GM23338 (cell line): Measurements from ENCODE around the gene LAPTM4A. TPM values are rescaled to one million over a fixed set of nuclear protein-coding genes. Genes with fewer than 3 reads are reported as not detected.

Source experiments
- ATAC-seq: fragments of 200-7000 bp; cut with Tn5 transposase; 3 replicates; pipeline ENCODE4 v1.9.1; 2020
- DNase-seq: peaks from one replicate; pipeline ENCODE4 v3.0.0-alpha.2; 2015; ENCODE audit warnings: low spot score
- H2AFZ ChIP-seq: fragments of 200-600 bp; sonication (generic); 2 replicates; pipeline ENCODE4 v1.8.0; 2016; ENCODE audit warnings: antibody characterized with exemption, mild to moderate bottlenecking, moderate library complexity
- H3F3A ChIP-seq: fragments of 200-600 bp; sonication (generic); replicated peaks from 2 replicates; pipeline ENCODE4 v1.8.0; 2017; ENCODE audit warnings: antibody characterized with exemption, mixed run types, low read depth
- H3K27ac ChIP-seq: fragments of 200-600 bp; sonication (generic); 2 replicates; pipeline ENCODE4 v1.6.1; 2016; ENCODE audit warnings: low read depth
- H3K27me3 ChIP-seq: fragments of 200-600 bp; sonication (generic); 2 replicates; pipeline ENCODE4 v1.8.0; 2016; ENCODE audit warnings: mild to moderate bottlenecking, mixed run types, moderate library complexity; ENCODE audit not compliant: insufficient read depth
- H3K36me3 ChIP-seq: fragments of 200-600 bp; sonication (generic); 2 replicates; pipeline ENCODE4 v1.8.0; 2016; ENCODE audit warnings: mild to moderate bottlenecking; ENCODE audit not compliant: insufficient read depth
- H3K4me1 ChIP-seq: fragments of 200-600 bp; sonication (generic); 2 replicates; pipeline ENCODE4 v1.8.0; 2016; ENCODE audit warnings: mild to moderate bottlenecking, moderate library complexity; ENCODE audit not compliant: insufficient read depth
- H3K4me2 ChIP-seq: fragments of 200-600 bp; sonication (generic); 2 replicates; pipeline ENCODE4 v1.7.1; 2017; ENCODE audit warnings: mixed run types
- H3K4me3 ChIP-seq: fragments of 200-600 bp; sonication (generic); 2 replicates; pipeline ENCODE4 v1.6.1; 2016; ENCODE audit warnings: mixed run types
- H3K79me2 ChIP-seq: fragments of 200-600 bp; sonication (generic); replicated peaks from 2 replicates; pipeline ENCODE4 v1.8.0; 2017; ENCODE audit warnings: mild to moderate bottlenecking; ENCODE audit not compliant: insufficient read depth
- H3K9me2 ChIP-seq: fragments of 200-600 bp; sonication (generic); 2 replicates; pipeline ENCODE4 v1.8.0; 2017; ENCODE audit not compliant: insufficient read depth
- H4K20me1 ChIP-seq: fragments of 200-600 bp; sonication (generic); replicated peaks from 2 replicates; pipeline ENCODE4 v1.8.0; 2017; ENCODE audit warnings: mild to moderate bottlenecking; ENCODE audit not compliant: insufficient read depth
- H3K27ac Mint-ChIP-seq: 2 replicates; pipeline ENCODE4 v1.8.0; 2020; ENCODE audit warnings: inconsistent platforms, mild to moderate bottlenecking, moderate library complexity, mixed read lengths
- H3K27me3 Mint-ChIP-seq: 3 replicates; pipeline ENCODE4 v1.8.0; 2022; ENCODE audit warnings: low read depth, mild to moderate bottlenecking, moderate library complexity, mixed read lengths, inconsistent platforms; ENCODE audit not compliant: insufficient read depth, poor library complexity
- H3K36me3 Mint-ChIP-seq: 3 replicates; pipeline ENCODE4 v1.8.0; 2021; ENCODE audit warnings: low read depth, mild to moderate bottlenecking, inconsistent platforms, moderate library complexity, mixed read lengths
- H3K4me1 Mint-ChIP-seq: 3 replicates; pipeline ENCODE4 v1.8.0; 2020; ENCODE audit warnings: mild to moderate bottlenecking, inconsistent platforms, mixed read lengths
- H3K4me3 Mint-ChIP-seq: 3 replicates; pipeline ENCODE4 v1.8.0; 2021; ENCODE audit warnings: moderate library complexity, mild to moderate bottlenecking, inconsistent platforms, mixed read lengths
- H3K9me3 Mint-ChIP-seq: 3 replicates; pipeline ENCODE4 v1.8.0; 2020; ENCODE audit warnings: moderate library complexity, mild to moderate bottlenecking, inconsistent platforms, mixed read lengths
- CREB1 ChIP-seq: fragments of 250-450 bp; sonication (Bioruptor Pico); IDR thresholded peaks from 2 replicates; pipeline ENCODE4 v1.5.0; 2020; ENCODE audit warnings: low read depth, mild to moderate bottlenecking, moderate library complexity
- EZH2phosphoT487 ChIP-seq: fragments of 200-600 bp; sonication (generic); IDR thresholded peaks from one replicate; pipeline ENCODE4 v1.8.1; 2018; ENCODE audit warnings: antibody characterized with exemption; ENCODE audit not compliant: unreplicated experiment
- NANOG ChIP-seq: IDR thresholded peaks from 2 replicates; pipeline ENCODE4 v1.6.1; 2016; ENCODE audit warnings: antibody characterized with exemption, borderline replicate concordance
- POLR2AphosphoS5 ChIP-seq: IDR thresholded peaks from 2 replicates; pipeline ENCODE4 v1.6.1; 2016; ENCODE audit warnings: antibody characterized with exemption, low read depth
- STAT1 ChIP-seq: IDR thresholded peaks from one replicate; pipeline ENCODE4 v1.6.1; 2016; ENCODE audit warnings: antibody characterized with exemption; ENCODE audit not compliant: unreplicated experiment
- ZNF114 ChIP-seq: fragments of 250-450 bp; sonication (Bioruptor Pico); IDR thresholded peaks from 2 replicates; pipeline ENCODE4 v1.5.0; 2020; ENCODE audit warnings: mild to moderate bottlenecking, moderate library complexity
- ZNF331 ChIP-seq: fragments of 250-450 bp; sonication (Bioruptor Pico); IDR thresholded peaks from 2 replicates; pipeline ENCODE4 v1.5.0; 2020; ENCODE audit warnings: low read depth, mild to moderate bottlenecking, moderate library complexity
- ZNF462 ChIP-seq: fragments of 250-450 bp; sonication (Bioruptor Pico); IDR thresholded peaks from 2 replicates; pipeline ENCODE4 v1.5.0; 2020; ENCODE audit warnings: mild to moderate bottlenecking, moderate library complexity
- polyA plus RNA-seq: library from polyadenylated mRNA; unstranded; fragments of >200 nt; fragmentation: Nextera tagmentation; extraction: Ambion mirVana; gene quantifications from 2 replicates; pipeline ENCODE4 v1.2.1, GENCODE V29; 2016
- total RNA-seq: library from RNA; depleted of rRNA; stranded (reverse); fragments of >200 nt; shearing (Covaris generic); gene quantifications from 2 replicates; pipeline ENCODE4 v1.2.3, GENCODE V29; 2014
- TF ChIP-seq, protein P1 (sequence below), 2 experiments: fragments of 200-600 bp in 1 of 2; sonication (generic) in 1 of 2; conservative IDR thresholded peaks; 2 replicates each; pipeline versions ENCODE4 v1.5.1 to v1.6.1; 2016 to 2017; ENCODE audit warnings: antibody characterized with exemption in 2 of 2, low read depth in 2 of 2, mild to moderate bottlenecking in 2 of 2, moderate library complexity in 1 of 2

LAPTM4A gene
- total and polyA plus RNA-seq, 2 experiments from 2014 or later, result 123 to 214 TPM

DNA sequence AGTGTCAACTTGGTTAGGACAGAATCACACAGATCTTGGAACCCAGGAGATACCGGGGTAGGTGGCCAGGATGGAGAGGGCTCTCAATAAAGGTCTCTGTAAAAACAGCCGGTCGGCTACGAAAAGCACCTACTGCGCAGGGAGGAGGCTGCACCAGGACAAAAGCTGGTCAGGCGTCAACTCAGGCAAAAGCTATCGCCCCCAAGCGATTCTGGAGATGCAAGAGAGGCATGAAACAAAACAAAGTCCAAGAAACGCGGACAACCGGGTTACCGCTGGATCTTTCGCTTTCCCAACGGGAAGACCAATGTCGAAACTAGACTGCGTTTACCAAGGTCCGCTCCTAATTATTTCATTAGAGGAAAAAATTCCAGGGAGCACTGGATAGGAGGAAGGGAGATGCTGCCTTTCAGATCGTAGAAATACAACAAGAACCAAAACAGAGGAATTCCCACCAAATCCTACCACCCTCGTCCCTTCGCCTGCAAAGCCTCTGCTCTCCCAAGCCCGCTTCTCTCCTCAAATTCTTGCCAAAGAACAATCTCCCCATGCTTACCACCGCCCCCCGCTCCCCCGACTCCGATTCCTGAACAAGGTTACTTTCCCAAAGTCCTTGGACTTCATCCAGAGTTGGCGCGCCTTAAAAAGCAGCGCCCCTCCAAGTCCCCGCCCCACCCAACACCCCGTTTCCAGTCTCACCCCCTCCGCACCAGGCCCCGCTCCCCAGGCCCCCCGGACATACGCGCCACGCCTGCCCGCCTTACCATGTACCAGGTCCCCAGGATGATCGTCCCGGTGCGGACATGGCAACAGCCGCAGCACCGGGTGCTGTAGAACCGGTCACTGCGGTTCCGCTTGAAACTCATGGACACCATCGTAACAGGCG is 539 bp downstream of the LAPTM4A start:
- H3K4me3 ChIP-seq, result peak overlapping the region; percentile 82
- peaks cover 14% of the 10 kb centered on the region for H3K4me1 ChIP-seq
- H3K27me3 Mint-ChIP-seq, result peaks cover 5% of the 10 kb centered on the region
- H3K36me3 ChIP-seq, result no peaks in the 10 kb centered on the region
- H4K20me1 ChIP-seq, result peaks cover under 1% of the 10 kb centered on the region; the same call in 1 of the 2 replicates
- H2AFZ ChIP-seq, result no peak overlapping the region
- no peaks in the 10 kb centered on the region for H3K9me3 Mint-ChIP-seq
- no peak overlapping the region for H3K4me3 Mint-ChIP-seq
- peaks cover 52% of the 10 kb centered on the region for H3K79me2 ChIP-seq
- H3K4me2 ChIP-seq, result peak overlapping the region; percentile 94
- H3K27ac Mint-ChIP-seq, result no peak overlapping the region
- no peaks in the 10 kb centered on the region for H3K9me2 ChIP-seq
- H3K27me3 ChIP-seq, result no peaks in the 10 kb centered on the region
- no peaks in the 10 kb centered on the region for H3K36me3 Mint-ChIP-seq
- peak overlapping the region; percentile 80 for H3K27ac ChIP-seq
- ATAC-seq (peak; percentile 45), DNase-seq (peak; percentile 73)
- peaks cover 16% of the 10 kb centered on the region for H3K4me1 Mint-ChIP-seq
- no peaks in the 10 kb centered on the region for H3F3A ChIP-seq
- no peak for TF ChIP-seq CREB1 (CRISPR knock-in tag)
- TF ChIP-seq, protein P1, sequence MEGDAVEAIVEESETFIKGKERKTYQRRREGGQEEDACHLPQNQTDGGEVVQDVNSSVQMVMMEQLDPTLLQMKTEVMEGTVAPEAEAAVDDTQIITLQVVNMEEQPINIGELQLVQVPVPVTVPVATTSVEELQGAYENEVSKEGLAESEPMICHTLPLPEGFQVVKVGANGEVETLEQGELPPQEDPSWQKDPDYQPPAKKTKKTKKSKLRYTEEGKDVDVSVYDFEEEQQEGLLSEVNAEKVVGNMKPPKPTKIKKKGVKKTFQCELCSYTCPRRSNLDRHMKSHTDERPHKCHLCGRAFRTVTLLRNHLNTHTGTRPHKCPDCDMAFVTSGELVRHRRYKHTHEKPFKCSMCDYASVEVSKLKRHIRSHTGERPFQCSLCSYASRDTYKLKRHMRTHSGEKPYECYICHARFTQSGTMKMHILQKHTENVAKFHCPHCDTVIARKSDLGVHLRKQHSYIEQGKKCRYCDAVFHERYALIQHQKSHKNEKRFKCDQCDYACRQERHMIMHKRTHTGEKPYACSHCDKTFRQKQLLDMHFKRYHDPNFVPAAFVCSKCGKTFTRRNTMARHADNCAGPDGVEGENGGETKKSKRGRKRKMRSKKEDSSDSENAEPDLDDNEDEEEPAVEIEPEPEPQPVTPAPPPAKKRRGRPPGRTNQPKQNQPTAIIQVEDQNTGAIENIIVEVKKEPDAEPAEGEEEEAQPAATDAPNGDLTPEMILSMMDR (conservative IDR thresholded peaks at IDR 0.05; ENCODE audit: low read depth in 2 of 2), result peak in 1 of 2 experiments; percentile 38; a peak in 2 of 4 replicates

DNA sequence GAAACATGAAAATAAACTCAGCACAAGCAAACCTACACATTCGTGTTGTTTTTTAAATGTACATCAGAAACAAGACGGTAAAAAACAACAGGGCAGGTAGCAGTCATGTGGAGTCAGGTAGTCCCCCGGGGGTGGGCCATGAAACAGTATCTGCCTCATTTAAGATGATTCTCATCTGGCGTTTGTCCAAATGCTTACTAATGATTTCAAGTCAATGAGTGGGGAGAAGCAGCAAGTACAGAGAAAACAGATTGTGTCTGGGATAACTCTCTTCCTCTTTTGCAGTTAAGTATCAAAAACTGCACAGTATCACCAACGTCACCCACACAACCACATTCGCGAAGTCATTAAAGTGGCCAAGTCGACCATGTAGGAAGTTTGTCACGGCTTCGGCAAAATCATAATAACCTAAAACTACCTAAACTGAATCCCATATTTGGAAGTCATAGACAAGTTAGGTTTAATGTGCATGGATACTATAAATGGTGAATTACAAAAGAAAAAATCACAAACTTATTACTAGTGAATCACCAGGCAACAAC is 1.3 kb downstream of the LAPTM4A start:
- H2AFZ ChIP-seq, result no peak overlapping the region
- no peak for ATAC-seq
- no peaks in the 10 kb centered on the region for H3K36me3 ChIP-seq
- peak overlapping the region; percentile 82 for H3K4me3 ChIP-seq
- H3F3A ChIP-seq, result no peaks in the 10 kb centered on the region
- no peaks in the 10 kb centered on the region for H3K9me2 ChIP-seq
- peaks cover 14% of the 10 kb centered on the region for H3K4me1 ChIP-seq
- H3K4me2 ChIP-seq, result peak overlapping the region; percentile 94
- Mint-ChIP-seq H3K27ac (no peak overlapping the region), H3K9me3 (no peaks in the 10 kb centered on the region), H3K36me3 (no peaks in the 10 kb centered on the region), H3K4me3 (no peak overlapping the region), H3K27me3 (peaks cover 5% of the 10 kb centered on the region), H3K4me1 (peaks cover 16% of the 10 kb centered on the region)
- H4K20me1 ChIP-seq, result peaks cover 7% of the 10 kb centered on the region; the same call in 1 of the 2 replicates
- peak overlapping the region; percentile 80 for H3K27ac ChIP-seq
- peaks cover 59% of the 10 kb centered on the region for H3K79me2 ChIP-seq
- H3K27me3 ChIP-seq, result no peaks in the 10 kb centered on the region
- DNase-seq, result peak; percentile 9
- TF ChIP-seq CREB1 (CRISPR knock-in tag) (no peak), NANOG (no peak), POLR2AphosphoS5 (no peak), STAT1 (no peak), EZH2phosphoT487 (no peak), ZNF331 (CRISPR knock-in tag) (no peak), ZNF462 (CRISPR knock-in tag) (no peak), ZNF114 (CRISPR knock-in tag) (no peak)
